HG02885 (cell line): ENCODE data around the gene IRAK1.

Experiments used
- ATAC-seq: cut with Tn5 transposase; IDR thresholded peaks from one replicate; pipeline ENCODE4 v1.9.1; 2021; ENCODE audit warnings: mild to moderate bottlenecking; ENCODE audit not compliant: unreplicated experiment, poor library complexity

The IRAK1 gene

DNA sequence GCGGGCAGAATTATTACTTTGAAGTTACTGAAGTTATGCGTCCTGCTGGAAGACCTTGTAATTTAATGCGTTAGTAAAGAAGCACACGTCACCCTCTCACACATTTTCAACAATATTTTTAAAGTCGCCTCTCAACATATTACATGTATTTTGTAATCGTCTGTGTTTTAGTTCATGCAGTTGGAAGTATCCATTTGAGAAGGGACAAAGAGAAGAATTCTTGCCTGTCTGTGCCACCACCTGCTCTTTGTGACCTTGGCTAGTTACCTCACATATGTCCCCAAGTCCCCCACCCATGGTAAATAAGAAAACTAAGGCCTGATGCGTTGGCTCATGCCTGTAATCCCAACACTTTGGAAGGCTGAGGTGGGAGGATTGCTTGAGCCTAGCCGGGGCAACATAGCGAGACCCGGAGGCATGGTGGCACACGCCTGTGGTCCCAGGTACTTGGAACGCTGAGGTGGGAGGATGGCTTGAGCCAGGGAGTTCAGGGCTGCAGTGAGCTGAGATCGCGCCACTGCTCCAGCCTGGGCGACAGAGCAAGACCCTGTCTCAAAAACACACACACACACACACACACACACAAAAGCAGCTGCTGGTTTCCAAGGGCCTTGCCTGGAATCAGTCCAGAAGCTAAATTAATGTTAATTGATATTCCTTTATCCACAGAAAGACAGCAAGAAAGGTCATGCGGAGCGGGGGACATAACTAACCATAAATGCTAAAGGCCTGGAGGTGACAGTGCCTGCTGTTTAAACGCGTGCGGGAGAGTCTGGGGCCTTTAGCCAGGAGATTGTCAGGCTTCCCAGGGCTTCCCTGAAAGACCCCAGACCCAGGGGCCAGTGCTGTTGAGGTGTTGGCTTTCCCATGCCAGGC, 46.3 kb downstream of the IRAK1 start:
- ATAC-seq: no peak

DNA sequence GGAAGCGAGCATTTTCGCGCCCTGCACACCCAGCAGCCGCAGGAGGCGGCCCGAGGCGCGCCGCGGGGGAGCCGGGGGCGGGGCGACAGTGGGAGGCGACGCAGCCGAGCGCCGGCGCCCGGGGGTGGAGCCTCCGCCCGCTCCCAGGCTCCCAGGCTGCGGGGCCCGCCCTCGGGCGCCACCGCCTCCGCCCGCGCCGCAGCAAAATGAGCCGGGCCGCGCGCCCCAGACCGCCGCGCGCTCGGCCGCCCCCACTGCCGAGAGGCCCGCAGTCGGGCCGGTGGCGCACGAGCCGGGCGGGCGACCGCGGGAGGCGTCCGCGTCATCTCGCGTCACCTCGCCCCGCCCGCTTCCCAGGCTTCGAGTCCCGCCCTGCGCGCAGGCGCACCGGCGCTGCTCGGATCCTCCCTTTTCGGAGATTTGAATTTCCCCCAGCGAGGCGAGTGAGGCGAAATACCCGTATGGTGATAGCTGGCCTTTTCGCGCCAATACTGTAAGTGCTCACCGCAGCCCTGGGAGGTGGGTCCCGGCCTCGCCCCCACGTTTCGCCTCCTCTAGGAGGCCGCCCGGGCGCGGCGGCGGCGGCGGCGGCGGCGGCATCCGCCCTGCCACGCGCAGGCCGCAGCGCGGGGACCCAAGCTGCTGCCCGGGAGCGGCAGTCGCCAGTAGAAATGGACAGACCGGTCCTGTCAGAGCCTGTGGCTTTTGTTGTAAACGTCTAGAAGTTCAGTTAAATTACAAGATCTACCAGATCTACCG, 47.2 kb downstream of the IRAK1 start, which contains the start of gene TMEM187:
TSS of gene TMEM187 (plus strand) at position 387 of the 759 bp plus-strand sequence. CDS start 9,309 bp downstream, outside the sequence.
- peak; percentile 56 for ATAC-seq

DNA sequence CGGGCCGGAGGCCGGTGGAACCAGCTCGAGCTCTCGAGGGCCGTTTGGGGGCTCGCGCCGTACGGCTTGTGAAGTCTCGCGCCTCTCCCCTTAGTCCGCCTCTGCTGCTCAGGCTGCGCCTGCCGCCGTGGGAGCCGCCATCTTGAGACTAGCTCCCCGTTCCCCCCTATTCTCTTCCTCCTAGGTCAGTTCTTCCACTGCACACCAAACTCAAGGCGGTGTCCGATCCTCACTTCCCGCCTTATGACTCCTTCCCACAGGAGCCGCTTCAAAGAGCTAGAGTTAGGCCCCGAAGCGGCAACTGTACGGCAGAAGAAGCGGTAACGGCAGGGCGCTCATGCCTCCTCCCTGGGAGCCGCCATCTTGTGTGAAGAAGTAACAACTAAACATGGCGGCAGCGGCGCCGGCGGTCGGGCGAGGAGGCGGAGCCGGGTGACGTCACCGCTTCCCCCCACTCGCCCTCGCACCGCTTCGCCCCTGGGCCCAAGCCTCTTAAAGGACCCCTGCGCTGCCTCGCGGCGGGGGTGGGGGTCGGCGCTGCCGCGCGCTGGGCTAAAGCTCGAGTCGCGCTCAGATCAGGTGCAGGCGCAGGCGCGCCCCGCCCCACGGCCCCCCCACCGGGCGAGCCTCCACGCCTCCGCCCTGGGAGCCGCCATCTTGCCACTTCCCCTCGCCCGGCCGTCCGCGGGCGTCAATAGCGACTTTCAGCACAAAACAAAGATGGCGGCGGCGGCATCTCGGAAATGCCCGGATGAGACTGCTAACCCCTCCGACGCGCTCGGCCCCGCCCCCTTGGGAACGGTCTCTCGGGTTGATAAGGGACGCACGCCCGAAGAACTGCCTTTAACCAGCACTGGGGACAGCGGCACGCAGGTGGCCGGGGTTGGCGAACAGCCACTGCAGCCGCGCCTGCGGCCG, 48.0 kb downstream of the IRAK1 start, which contains the start of gene HCFC1:
TSS of gene HCFC1 (minus strand) at position 369 of the 918 bp plus-strand sequence. CDS start 978 bp downstream, outside the sequence.
- ATAC-seq: peak; percentile 43

DNA sequence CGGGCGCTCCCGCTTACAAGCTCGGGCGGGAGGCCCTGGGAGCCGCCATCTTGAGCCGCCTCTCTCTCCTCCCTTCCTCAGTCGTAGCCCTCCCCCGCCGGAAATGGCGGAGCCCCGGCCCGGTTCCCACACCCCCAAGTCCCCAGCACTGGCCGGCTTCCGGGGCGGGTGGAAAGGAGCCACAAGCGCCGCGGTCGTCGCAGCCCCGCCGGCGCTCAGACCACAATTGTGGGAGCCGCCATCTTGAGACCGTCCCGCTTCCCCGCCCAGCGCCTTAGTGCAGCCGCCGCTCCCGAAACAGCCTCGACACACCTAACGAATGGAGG, 48.6 kb downstream of the IRAK1 start:
- ATAC-seq: peak; percentile 40

DNA sequence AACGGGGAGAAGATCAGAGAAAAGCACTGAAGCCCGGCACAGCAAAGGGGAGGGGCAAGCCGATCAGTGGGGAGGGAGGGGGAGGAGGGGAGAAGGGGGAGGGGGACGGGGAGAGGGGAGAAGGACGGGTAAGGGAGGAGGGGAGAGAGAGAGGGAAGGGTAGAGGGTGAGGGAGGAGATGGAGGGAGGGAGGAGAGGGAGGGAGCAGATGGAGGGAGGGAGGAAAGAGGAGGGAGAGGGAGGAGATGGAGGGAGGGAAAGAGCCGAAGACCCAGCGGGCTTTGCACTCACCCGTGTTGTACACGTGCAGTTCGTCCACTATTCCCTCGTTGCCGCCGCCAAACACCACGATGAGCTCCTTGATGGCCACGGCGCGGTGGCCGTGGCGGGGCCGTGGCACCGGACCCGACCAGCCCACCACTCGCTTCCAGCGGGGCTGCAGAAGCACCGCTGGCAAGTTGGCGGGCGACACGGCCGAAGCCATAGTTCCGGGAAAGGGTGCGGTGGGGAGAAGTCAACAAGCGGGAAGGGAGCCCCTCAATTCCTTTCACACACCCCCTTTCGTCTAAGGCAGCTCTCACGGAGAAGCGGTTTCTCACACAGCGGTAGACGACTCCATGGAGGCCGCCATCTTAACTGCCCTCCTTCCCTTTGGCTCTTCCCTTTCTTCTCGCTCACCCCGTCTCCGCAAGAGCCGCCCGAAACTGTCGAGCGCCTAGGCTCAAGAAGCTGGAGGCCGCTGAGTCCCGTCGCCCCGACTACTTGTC, 49.2 kb downstream of the IRAK1 start:
- no peak for ATAC-seq

DNA sequence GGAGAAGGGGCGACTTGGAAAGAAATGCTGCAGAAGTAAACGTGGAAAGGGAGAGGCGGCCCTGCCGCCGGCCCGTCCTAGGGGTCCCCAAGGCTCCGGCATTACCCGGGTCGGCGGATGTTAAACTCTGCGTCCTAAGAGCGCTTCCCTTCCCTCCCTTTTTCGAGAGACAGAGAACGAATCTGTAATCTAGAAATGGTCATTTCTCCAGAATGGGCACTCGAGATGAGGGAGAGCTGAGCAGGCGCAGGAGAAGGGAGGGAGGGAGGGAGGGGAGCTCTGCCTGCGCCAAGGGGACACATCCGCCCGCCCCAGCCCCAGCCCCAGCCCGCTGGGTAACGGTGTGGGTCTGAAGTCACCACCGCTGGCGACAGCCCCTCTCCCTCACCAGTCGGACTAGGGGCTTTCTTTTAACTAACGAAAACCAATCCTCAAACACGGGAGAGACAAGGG, 49.8 kb downstream of the IRAK1 start:
- ATAC-seq: no peak

DNA sequence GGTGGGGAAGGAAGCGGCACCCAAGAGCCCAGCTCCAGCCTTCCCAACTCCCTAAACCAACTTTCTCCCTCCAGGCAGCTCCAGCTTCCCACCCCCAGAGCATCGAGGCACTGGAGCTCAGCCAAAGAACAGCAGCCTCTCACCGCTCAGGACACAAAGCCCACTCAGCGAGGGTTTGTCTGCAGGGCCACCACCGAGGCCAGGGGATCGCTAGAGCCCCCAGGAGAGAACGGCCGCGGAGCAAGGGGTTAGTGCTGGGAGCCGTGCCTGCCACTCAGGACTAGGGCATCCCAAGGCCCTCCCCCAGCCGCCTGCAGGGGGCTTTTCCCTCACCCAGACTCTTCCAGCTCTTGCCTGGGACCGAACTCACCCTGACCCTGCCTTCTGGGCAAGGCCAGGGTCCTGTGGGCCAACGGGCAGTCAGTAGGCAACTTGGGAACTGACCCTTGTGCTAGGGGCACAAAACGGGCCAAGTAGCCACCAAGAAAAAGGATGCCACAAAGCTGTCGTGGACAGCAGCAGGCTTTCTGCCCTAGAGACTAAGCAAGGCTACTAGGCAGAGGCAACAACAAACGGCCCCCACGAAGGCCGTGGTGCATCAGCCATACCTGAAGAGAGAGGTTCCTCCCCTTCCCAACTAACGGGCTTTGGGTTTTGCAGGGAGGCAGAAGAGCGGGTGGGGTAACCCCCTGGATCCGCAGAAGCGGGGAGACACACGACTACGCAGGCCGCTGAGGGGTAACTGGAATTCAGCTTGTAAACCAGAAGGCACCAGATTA, 50.4 kb downstream of the IRAK1 start:
- no peak for ATAC-seq

DNA sequence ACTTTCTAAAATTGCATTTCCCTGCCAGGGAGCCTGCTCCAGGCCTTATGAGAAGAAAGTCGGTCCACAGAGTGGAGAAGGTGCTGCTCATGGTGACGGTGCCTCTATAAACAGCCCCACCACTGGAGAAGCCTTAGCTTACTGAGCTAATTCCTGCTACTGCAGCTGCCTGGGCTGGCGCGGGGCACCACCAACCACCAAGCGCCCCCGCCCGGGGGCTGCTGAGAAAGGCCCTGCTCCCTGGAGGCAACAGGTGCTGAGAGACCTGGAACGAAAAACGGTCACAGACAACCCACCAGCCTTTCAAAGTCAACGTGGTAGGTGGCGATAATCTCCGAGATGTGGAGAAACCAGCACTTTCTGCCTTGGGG, 51.0 kb downstream of the IRAK1 start:
- ATAC-seq: no peak

DNA sequence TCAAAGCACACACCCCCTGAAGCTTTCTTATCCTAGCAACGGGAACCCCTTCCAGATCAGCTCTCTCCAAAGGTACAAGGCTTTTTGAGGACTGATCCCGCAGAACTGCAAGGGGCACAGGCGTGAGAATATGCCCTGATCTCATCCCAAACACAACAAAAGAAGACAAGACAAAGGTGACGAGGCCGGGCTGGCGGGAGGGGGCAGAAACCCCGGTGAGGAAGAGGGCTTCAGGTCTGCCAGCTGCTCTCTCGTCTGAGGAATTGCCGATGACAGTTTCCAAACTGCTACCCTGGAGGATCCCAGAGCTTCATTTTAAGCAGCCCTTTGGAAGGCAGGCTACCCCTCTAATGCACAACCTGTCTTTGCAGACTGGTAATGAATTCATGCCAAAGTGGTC, 51.4 kb downstream of the IRAK1 start:
- no peak for ATAC-seq

DNA sequence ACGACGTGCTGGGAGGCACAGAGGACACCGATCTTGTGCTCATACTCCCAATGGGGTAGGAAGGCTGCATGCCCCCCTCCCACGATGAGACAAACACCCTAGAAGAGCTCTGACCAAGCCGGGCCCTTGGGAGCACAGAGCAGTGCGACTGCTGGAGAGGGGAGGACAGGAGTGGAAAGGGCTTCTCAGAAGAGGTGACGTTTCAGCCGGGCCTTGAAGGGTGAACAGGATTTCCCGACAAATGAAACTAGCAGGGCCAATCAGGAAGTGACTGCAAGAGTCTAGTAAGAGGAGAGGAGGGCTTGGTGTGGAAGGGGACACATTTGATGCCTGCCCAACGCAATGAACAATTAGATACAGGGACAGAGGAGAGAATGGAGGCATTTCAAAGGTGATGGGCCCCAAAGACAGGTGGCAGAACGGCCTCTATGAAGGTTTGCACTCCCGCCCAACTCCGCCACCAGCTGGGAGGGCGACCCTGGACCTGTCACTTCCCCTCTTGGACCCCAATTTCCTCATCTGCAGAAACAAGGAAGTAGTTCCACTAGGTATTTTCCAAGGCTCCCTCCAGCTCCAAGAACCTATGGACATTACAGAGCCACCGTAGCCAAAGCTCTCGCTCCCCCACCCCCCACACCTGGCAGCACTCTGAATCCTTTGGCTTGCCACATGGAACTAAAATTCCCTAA, 52.0 kb downstream of the IRAK1 start:
- ATAC-seq: no peak

DNA sequence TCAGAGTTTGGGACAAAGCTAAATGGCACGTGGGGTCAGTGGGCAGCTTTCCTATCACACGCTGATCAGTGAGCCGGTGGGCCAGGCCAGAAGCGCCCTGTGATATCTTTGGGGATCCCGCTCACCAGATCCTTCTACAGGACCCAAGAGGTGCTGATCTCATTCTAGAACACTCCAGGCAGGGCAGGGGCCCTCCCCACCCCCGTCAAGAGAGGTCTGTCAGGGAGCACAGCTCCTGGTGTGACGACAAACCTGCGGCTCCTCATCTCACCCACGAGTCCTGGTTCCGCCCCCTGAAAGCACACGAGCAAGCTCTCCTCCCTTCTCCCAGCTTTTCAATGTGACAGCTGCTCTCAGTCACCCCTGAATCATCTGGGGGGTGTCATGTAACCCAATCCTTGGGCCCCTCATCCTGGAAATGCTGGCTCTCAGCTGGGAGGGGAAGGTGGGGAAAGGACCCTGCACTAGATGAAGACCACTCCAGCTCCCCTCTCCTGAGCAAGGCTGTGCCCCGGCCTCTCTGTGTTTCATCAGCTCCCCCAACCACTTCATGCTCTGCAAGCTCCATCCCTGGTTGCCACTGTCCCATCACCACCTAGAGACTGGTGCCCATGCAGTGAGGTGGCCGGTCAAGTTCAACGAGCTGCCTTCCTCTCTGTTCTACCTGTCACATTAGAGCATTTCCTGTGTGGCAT, 52.7 kb downstream of the IRAK1 start:
- no peak for ATAC-seq

DNA sequence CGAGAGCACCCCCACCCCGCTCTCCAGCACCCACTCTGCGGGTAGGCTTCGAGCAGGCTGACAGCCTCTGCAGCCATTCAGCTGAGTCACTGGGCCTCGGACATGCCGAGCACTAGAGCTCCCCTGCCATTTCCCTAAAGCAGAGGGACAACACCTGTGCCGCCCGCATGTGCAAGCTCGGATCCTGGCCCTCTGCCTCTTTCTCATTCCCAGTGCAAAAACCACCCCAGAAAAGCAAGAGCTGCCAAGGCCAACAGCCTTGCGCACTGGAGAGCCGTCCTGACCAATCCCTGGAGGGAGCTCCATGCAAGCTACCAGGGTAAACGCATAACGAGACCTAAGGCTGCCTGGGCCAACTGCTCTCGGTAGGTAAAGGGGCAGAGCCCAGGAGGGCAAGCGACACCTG, 53.4 kb downstream of the IRAK1 start:
- ATAC-seq: no peak

DNA sequence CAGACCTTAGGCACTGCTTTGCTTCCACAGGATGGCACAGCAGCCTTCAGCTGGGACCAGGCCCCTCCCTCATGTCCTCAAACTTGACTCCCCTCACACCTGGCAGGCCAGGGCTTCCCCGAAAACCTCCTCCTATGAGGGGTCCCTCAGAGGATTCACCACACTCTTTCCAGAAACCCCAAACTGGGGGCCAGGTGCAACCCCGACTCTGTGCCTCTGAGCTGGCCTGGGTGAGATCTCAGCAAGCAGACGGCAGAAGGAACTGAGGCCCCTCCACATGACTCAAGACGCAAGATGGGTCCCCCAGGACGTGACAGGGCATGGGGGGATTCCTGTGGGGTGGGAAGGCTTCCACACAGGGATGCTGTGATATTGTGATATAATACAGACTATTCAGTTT, 54.3 kb downstream of the IRAK1 start:
- ATAC-seq: no peak

DNA sequence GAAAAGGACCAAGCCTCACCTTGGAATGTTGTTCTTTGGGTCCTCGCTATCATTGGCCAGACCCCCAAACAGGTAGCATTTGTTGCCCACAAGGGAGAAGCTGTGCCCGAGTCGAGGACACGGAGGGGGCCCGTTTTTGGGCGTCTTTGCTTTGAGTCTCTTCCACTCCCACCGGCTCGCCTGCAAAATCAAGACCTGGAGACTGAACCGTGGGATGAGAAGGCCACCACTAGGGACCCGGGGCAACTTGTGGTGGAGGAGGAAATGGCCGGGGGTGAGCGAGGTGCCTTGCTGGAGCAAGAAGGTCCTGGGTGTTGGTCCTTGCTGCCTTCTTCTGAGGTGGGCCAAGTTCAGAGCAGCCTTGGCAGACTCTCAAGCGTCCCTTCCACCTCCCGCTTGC, 55.6 kb downstream of the IRAK1 start:
- ATAC-seq: no peak

DNA sequence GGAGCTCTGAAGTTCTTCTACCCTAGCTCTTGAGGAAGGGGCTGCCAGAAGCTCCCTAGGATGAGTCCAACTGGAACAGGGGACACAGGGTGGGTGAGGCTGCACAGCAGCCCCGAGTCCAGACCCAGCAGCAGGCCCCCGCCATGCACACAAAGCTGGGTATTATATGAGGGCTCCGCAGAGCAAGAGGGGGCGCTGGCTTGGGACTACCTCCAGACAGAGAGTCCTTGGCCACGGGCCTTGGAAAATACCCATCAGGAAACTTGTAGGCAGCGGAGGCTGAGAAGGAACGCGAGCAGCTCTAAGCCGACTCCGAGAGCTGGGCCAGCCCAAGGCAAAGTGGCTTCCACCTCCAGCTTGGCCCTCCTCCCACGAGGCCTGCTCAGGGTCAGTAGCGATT, 56.2 kb downstream of the IRAK1 start:
- no peak for ATAC-seq

DNA sequence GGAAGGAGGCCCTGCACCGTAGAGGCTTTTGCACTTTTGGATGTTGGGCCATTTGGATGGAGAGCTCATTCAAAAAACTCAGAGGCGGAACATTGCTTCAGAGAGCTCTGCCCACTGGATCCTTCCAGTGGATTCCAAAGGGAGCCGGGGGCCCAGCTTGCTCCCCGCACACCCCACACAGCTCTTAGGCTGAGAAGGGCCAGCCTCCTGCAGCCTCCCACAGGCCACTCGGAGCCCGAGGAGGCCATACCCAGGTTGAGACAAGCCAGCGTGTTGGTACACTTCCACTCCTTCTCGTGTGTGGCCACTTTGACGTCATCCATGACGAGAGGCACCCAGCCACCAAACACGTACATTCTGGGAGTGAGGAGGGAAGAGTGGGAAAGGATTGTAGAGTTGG, 58.4 kb downstream of the IRAK1 start:
- ATAC-seq: no peak

DNA sequence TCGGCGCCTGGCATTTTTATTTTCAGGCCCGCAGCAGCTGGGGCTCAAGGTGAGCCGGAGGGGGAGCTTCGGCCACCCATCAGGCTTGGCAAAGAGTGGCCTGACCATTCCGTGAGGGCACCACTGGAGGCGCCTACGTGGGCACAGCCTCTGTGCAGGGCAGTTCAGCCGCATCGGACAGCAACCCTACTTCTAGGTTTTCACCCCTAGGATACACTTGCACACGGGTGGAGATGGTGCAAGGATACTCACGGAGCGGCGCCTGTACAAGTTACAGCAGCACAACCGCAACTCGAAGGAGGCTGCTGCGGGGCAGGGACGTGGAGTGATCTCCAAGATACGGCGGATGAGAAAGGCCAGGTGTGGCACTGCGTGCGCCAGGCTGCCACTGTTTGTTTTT, 58.9 kb downstream of the IRAK1 start:
- no peak for ATAC-seq
